Sigmoid colon (tissue), 7 donors: ENCODE measurements around the gene INPP5D. TPM values are rescaled to one million over a fixed set of nuclear protein-coding genes. Genes with fewer than 3 reads are reported as not detected.
"Not testable (repeated sequence)": the region's sequence is repeated elsewhere in the genome, so short reads cannot be mapped to it uniquely, and the experiment has no call there.

Source experiments
- DNase-seq: peaks from one replicate; pipeline ENCODE4 v3.0.0-alpha.2; 2019
- H3K27ac ChIP-seq, 4 donors: fragments of 200-600 bp; sonication (generic); one replicate each; pipeline ENCODE4 v1.5.1; 2016 to 2019; ENCODE audit warnings: mild to moderate bottlenecking in 1 of 4
- H3K27me3 ChIP-seq, 3 donors: fragments of 200-600 bp; sonication (generic); one replicate each; pipeline ENCODE4 v1.5.1; 2019; ENCODE audit warnings: mild to moderate bottlenecking in 1 of 3
- H3K36me3 ChIP-seq, 4 donors: fragments of 200-600 bp; sonication (generic); one replicate each; pipeline ENCODE4 v1.5.1; 2016 to 2019
- H3K4me1 ChIP-seq, 4 donors: fragments of 200-600 bp; sonication (generic); one replicate each; pipeline ENCODE4 v1.5.1; 2017 to 2019
- H3K4me3 ChIP-seq, 4 donors: fragments of 200-600 bp; sonication (generic); one replicate each; pipeline ENCODE4 v1.5.1; 2017 to 2019; ENCODE audit warnings: mild to moderate bottlenecking in 2 of 4, moderate library complexity in 1 of 4
- H3K9me3 ChIP-seq, 4 donors: fragments of 200-600 bp in 3 of 4; sonication (generic) in 3 of 4; one replicate each; pipeline versions ENCODE4 v1.5.1 to v1.6.1; 2013 to 2019
- CTCF ChIP-seq, 4 experiments: fragments of 450-650 bp in 3 of 4; fragments of 200-600 bp in 1 of 4; IDR thresholded peaks; one replicate each; pipeline ENCODE4 v1.5.1; 2016 to 2019; ENCODE audit warnings: antibody characterized with exemption in 4 of 4, mild to moderate bottlenecking in 3 of 4, moderate library complexity in 2 of 4
- EP300 ChIP-seq, 4 donors: sonication (generic); formaldehyde crosslinking; IDR thresholded peaks; one replicate each; pipeline ENCODE4 v1.6.1; 2017; ENCODE audit warnings: antibody characterized with exemption in 4 of 4
- POLR2A ChIP-seq, 2 donors: fragments of 450-650 bp; IDR thresholded peaks; one replicate each; pipeline ENCODE4 v1.6.1; 2016; ENCODE audit warnings: antibody characterized with exemption in 2 of 2, mild to moderate bottlenecking in 2 of 2, moderate library complexity in 2 of 2
- POLR2AphosphoS5 ChIP-seq, 4 donors: sonication (generic); formaldehyde crosslinking; IDR thresholded peaks; one replicate each; pipeline ENCODE4 v1.6.1; 2017; ENCODE audit warnings: antibody characterized with exemption in 4 of 4
- WGBS, 2 donors: extraction: QIAGEN DNeasy Blood & Tissue Kit; methylation state at CpG; one replicate each; pipeline ENCODE4 v1.1.7; 2013; 5-methylcytosine and 5-hydroxymethylcytosine counted together
- intact Hi-C: fragments of 100-400 bp; cut with DNase I; formaldehyde crosslinking; loops from one replicate; pipeline ENCODE4 v1.15.1; 2023
- polyA plus RNA-seq, 3 donors: library from polyadenylated mRNA; stranded (reverse); fragments of 200-250 nt; gene quantifications; one replicate each; pipeline ENCODE4 v1.2.3, GENCODE V29; 2013
- total RNA-seq, 4 donors: library from RNA; depleted of rRNA; stranded (reverse); fragments of >200 nt; gene quantifications; one replicate each; pipeline ENCODE4 v1.1.0, GENCODE V29; 2016
- donor health status: healthy with polysubstance abuse.
- donor health status: Bipolar disorder and iron deficiency.
- donor health status: healthy.

INPP5D gene
- total and polyA plus RNA-seq, 7 donors: 4.2 to 44.8 (median 8.7) TPM

GRCh38 chr2:233185330-233185729, 125.2 kb downstream of the INPP5D start:
- Histone ChIP-seq H3K4me1 (no peaks in the 10 kb centered on the region), H3K4me3 (no peak overlapping the region), H3K27me3 (no peaks in the 10 kb centered on the region), H3K9me3 (no peaks in the 10 kb centered on the region), H3K36me3 (no peaks in the 10 kb centered on the region), H3K27ac (no peak overlapping the region)
- 86 to 87% methylated on average over 7 of the region's 7 CpGs for WGBS, 2 donors
- TF ChIP-seq POLR2AphosphoS5 (IDR thresholded peaks at IDR 0.05) (no peak), CTCF (IDR thresholded peaks at IDR 0.05) (no peak), POLR2A (IDR thresholded peaks at IDR 0.05) (no peak), EP300 (IDR thresholded peaks at IDR 0.05) (no peak)
- intact Hi-C loops: no loop called here
- no peak for DNase-seq

GRCh38 chr2:233185963-233186362, 125.8 kb downstream of the INPP5D start:
- no peak overlapping the region for H3K27ac ChIP-seq
- TF ChIP-seq POLR2A (IDR thresholded peaks at IDR 0.05) (no peak), EP300 (IDR thresholded peaks at IDR 0.05) (no peak), CTCF (IDR thresholded peaks at IDR 0.05) (no peak), POLR2AphosphoS5 (IDR thresholded peaks at IDR 0.05) (no peak)
- intact Hi-C loops: no loop called here
- H3K4me1 ChIP-seq: no peaks in the 10 kb centered on the region
- 86 to 92% methylated on average over 8 of the region's 8 CpGs for WGBS, 2 donors
- no peak for DNase-seq
- H3K4me3 ChIP-seq: no peak overlapping the region
- no peaks in the 10 kb centered on the region for H3K9me3 ChIP-seq
- H3K36me3 ChIP-seq: no peaks in the 10 kb centered on the region
- H3K27me3 ChIP-seq: no peaks in the 10 kb centered on the region

- Histone ChIP-seq H3K27me3 (no peaks in the 10 kb centered on the region), H3K4me1 (no peaks in the 10 kb centered on the region), H3K27ac (no peak overlapping the region), H3K36me3 (peaks cover 0 to 5% (median 0%) of the 10 kb centered on the region in 4 donors), H3K4me3 (no peak overlapping the region), H3K9me3 (no peaks in the 10 kb centered on the region)
- TF ChIP-seq POLR2AphosphoS5 (IDR thresholded peaks at IDR 0.05) (no peak), CTCF (IDR thresholded peaks at IDR 0.05) (no peak), EP300 (IDR thresholded peaks at IDR 0.05) (no peak), POLR2A (IDR thresholded peaks at IDR 0.05) (no peak)
- intact Hi-C loops: no loop called here
- WGBS, 2 donors: 86 to 93% methylated on average over 5 of the region's 5 CpGs
- no peak for DNase-seq
Measured at GRCh38 chr2:233186851-233187250, 126.7 kb downstream of the INPP5D start.

- Histone ChIP-seq H3K4me1 (no peaks in the 10 kb centered on the region), H3K36me3 (peaks cover 0 to 8% (median 0%) of the 10 kb centered on the region in 4 donors), H3K27me3 (no peaks in the 10 kb centered on the region), H3K4me3 (no peak overlapping the region), H3K27ac (no peak overlapping the region), H3K9me3 (no peaks in the 10 kb centered on the region)
- no peak for TF ChIP-seq POLR2AphosphoS5 (IDR thresholded peaks at IDR 0.05)
- no peak for TF ChIP-seq POLR2A (IDR thresholded peaks at IDR 0.05)
- no peak for TF ChIP-seq CTCF (IDR thresholded peaks at IDR 0.05)
- no peak for TF ChIP-seq EP300 (IDR thresholded peaks at IDR 0.05)
- 89 to 93% methylated on average over 8 of the region's 8 CpGs for WGBS, 2 donors
- intact Hi-C loops: no loop called here
- DNase-seq: no peak
Measured at GRCh38 chr2:233189025-233189424, 128.9 kb downstream of the INPP5D start.

- H3K9me3 ChIP-seq, H3K27ac ChIP-seq, H3K4me1 ChIP-seq, H3K36me3 ChIP-seq, DNase-seq, H3K27me3 ChIP-seq, H3K4me3 ChIP-seq, intact Hi-C loops: not testable (repeated sequence)
- 91 to 92% methylated on average over 2 of the region's 2 CpGs for WGBS, 2 donors
Measured at GRCh38 chr2:233191016-233191415, 130.9 kb downstream of the INPP5D start.
